ENCODE measurements around the gene SLCO1B1. TPM values are rescaled to one million over a fixed set of nuclear protein-coding genes. Genes with fewer than 3 reads are reported as not detected.
"Not testable (repeated sequence)": the region's sequence is repeated elsewhere in the genome, so short reads cannot be mapped to it uniquely, and the experiment has no call there.

The SLCO1B1 gene
- total RNA-seq, 1 experiment from 2014 or later: not detected

DNA sequence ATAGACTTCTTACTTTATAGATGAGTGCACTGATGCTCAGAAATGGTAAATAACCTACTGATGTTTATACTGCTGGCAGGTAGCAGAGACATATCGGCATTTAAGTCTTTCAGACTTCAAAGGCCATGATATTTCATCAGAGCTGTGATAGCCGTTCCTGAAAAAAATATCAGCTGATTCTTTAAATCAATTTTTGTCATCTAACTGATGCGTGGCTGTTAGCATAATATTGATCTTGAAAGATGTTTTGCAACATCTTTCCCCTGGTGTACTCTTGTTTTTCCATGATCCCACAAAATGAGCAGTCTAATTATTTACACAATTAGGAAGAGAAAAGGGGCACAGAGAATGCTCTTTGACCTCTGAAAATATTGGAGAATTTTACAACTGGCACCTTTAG lies 1.6 kb upstream of the SLCO1B1 start:
- H3K27me3 ChIP-seq (ENCODE audit: control insufficient read depth, insufficient read depth, low read length): no peaks in the 10 kb centered on the region
- TF ChIP-seq, protein P1, sequence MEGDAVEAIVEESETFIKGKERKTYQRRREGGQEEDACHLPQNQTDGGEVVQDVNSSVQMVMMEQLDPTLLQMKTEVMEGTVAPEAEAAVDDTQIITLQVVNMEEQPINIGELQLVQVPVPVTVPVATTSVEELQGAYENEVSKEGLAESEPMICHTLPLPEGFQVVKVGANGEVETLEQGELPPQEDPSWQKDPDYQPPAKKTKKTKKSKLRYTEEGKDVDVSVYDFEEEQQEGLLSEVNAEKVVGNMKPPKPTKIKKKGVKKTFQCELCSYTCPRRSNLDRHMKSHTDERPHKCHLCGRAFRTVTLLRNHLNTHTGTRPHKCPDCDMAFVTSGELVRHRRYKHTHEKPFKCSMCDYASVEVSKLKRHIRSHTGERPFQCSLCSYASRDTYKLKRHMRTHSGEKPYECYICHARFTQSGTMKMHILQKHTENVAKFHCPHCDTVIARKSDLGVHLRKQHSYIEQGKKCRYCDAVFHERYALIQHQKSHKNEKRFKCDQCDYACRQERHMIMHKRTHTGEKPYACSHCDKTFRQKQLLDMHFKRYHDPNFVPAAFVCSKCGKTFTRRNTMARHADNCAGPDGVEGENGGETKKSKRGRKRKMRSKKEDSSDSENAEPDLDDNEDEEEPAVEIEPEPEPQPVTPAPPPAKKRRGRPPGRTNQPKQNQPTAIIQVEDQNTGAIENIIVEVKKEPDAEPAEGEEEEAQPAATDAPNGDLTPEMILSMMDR (IDR thresholded peaks at IDR 0.05): no peak
- TF ChIP-seq, protein P2, sequence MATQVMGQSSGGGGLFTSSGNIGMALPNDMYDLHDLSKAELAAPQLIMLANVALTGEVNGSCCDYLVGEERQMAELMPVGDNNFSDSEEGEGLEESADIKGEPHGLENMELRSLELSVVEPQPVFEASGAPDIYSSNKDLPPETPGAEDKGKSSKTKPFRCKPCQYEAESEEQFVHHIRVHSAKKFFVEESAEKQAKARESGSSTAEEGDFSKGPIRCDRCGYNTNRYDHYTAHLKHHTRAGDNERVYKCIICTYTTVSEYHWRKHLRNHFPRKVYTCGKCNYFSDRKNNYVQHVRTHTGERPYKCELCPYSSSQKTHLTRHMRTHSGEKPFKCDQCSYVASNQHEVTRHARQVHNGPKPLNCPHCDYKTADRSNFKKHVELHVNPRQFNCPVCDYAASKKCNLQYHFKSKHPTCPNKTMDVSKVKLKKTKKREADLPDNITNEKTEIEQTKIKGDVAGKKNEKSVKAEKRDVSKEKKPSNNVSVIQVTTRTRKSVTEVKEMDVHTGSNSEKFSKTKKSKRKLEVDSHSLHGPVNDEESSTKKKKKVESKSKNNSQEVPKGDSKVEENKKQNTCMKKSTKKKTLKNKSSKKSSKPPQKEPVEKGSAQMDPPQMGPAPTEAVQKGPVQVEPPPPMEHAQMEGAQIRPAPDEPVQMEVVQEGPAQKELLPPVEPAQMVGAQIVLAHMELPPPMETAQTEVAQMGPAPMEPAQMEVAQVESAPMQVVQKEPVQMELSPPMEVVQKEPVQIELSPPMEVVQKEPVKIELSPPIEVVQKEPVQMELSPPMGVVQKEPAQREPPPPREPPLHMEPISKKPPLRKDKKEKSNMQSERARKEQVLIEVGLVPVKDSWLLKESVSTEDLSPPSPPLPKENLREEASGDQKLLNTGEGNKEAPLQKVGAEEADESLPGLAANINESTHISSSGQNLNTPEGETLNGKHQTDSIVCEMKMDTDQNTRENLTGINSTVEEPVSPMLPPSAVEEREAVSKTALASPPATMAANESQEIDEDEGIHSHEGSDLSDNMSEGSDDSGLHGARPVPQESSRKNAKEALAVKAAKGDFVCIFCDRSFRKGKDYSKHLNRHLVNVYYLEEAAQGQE (IDR thresholded peaks at IDR 0.05; ENCODE audit: insufficient read depth in 1 of 2, low read depth in 2 of 2, low read length in 1 of 2): no peak
- TF ChIP-seq SIN3A (IDR thresholded peaks at IDR 0.05; ENCODE audit: borderline replicate concordance, insufficient read depth, low read depth, low read length) (no peak), POLR2AphosphoS5 (IDR thresholded peaks at IDR 0.05; ENCODE audit: low read depth, low read length) (no peak), TCF7L2 (IDR thresholded peaks at IDR 0.05; ENCODE audit: low read depth, low read length) (no peak)
- ChIA-PET POLR2A (no interaction called here), CTCF (no interaction called here)
- H3K9me3 ChIP-seq (ENCODE audit: control insufficient read depth, insufficient read depth, low read depth, low read length): no peaks in the 10 kb centered on the region
- in situ Hi-C loops (cut with HindIII; ENCODE audit: low pct_unique_long_range_greater_than_20kb, low sequenced_read_pairs) (no loop called here), intact Hi-C loops (cut with micrococcal nuclease; ENCODE audit: unreplicated experiment) (no loop called here)
- no peak for ATAC-seq
- DNase-seq (ENCODE audit: low read depth, low spot score): no peak
- H3K36me3 ChIP-seq (ENCODE audit: control insufficient read depth, insufficient read depth, low read length): no peaks in the 10 kb centered on the region
- H3K4me1 ChIP-seq (ENCODE audit: control insufficient read depth, insufficient read depth, low read length): no peaks in the 10 kb centered on the region
- no peak overlapping the region for H3K27ac ChIP-seq (ENCODE audit: low read length)
- H3K4me3 ChIP-seq (ENCODE audit: low read depth in 2 of 2, low read length in 2 of 2): no peak overlapping the region
- BruUV-seq (replicated peaks): no TSS peak

DNA sequence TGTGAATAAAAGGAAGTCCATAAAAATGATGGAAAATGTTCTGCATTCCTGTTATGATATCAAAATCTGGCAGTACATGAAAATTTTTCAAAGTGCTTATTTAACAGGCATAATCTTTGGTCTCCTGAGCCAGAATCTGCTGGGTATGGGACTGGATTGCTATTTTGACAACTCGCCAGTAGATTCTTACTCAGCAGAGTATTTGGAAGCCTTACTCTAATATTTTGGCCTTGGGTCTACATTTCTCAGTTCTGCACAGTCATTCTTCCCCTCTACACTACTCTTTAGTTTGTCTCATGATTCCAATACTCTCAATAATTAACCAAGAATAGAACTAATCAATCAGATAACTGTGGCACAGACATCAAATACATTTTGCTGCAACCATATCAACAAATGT lies 1.1 kb upstream of the SLCO1B1 start:
- no peak for ATAC-seq
- POLR2A ChIA-PET: no interaction called here
- CTCF ChIA-PET: no interaction called here
- no peak for DNase-seq (ENCODE audit: low read depth, low spot score)
- no peaks in the 10 kb centered on the region for H3K27me3 ChIP-seq (ENCODE audit: control insufficient read depth, insufficient read depth, low read length)
- in situ Hi-C loops (cut with HindIII; ENCODE audit: low pct_unique_long_range_greater_than_20kb, low sequenced_read_pairs) (no loop called here), intact Hi-C loops (cut with micrococcal nuclease; ENCODE audit: unreplicated experiment) (no loop called here)
- TF ChIP-seq, protein P1 (IDR thresholded peaks at IDR 0.05): no peak
- TF ChIP-seq POLR2AphosphoS5 (IDR thresholded peaks at IDR 0.05; ENCODE audit: low read depth, low read length): no peak
- TF ChIP-seq, protein P2 (IDR thresholded peaks at IDR 0.05; ENCODE audit: insufficient read depth in 1 of 2, low read depth in 2 of 2, low read length in 1 of 2): no peak
- no peak for TF ChIP-seq TCF7L2 (IDR thresholded peaks at IDR 0.05; ENCODE audit: low read depth, low read length)
- no peak for TF ChIP-seq SIN3A (IDR thresholded peaks at IDR 0.05; ENCODE audit: borderline replicate concordance, insufficient read depth, low read depth, low read length)
- no peaks in the 10 kb centered on the region for H3K4me1 ChIP-seq (ENCODE audit: control insufficient read depth, insufficient read depth, low read length)
- H3K4me3 ChIP-seq (ENCODE audit: low read depth in 2 of 2, low read length in 2 of 2): no peak overlapping the region
- no peaks in the 10 kb centered on the region for H3K36me3 ChIP-seq (ENCODE audit: control insufficient read depth, insufficient read depth, low read length)
- H3K9me3 ChIP-seq (ENCODE audit: control insufficient read depth, insufficient read depth, low read depth, low read length): no peaks in the 10 kb centered on the region
- no TSS peak for BruUV-seq (replicated peaks)
- no peak overlapping the region for H3K27ac ChIP-seq (ENCODE audit: low read length)

DNA sequence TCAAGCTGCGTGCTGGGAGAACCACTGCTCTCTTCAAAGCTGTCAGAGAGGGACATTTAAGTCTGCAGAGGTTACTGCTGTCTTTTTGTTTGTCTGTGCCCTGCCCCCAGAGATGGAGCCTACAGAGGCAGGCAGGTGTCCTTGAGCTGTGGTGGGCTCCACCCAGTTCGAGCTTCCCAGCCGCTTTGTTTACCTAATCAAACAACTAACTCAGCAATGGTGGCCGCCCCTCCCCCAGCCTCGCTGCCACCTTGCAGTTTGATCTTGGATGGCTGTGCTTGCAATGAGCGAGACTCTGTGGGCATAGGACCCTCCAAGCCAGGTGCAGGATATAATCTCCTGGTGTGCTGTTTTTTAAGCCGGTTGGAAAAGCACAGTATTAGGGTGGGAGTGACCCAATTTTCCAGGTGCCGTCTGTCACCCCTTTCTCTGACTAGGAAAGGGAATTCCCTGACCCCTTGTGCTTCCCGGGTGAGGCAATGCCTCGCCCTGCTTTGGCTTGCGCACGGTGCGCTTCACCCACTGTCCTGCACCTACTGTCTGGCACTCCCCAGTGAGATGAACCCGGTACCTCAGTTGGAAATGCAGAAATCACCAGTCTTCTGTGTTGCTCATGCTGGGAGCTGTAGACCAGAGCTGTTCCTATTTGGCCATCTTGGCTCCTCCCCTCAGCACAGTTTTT lies 6.5 kb downstream of the SLCO1B1 start:
- BruUV-seq (replicated peaks); H3K4me1 ChIP-seq (ENCODE audit: control insufficient read depth, insufficient read depth, low read length); in situ Hi-C loops (cut with HindIII; ENCODE audit: low pct_unique_long_range_greater_than_20kb, low sequenced_read_pairs); intact Hi-C loops (cut with micrococcal nuclease; ENCODE audit: unreplicated experiment); H3K4me3 ChIP-seq (ENCODE audit: low read depth in 2 of 2, low read length in 2 of 2); POLR2A ChIA-PET; DNase-seq (ENCODE audit: low read depth, low spot score); CTCF ChIA-PET; H3K27ac ChIP-seq (ENCODE audit: low read length); ATAC-seq; H3K27me3 ChIP-seq (ENCODE audit: control insufficient read depth, insufficient read depth, low read length); H3K36me3 ChIP-seq (ENCODE audit: control insufficient read depth, insufficient read depth, low read length); H3K9me3 ChIP-seq (ENCODE audit: control insufficient read depth, insufficient read depth, low read depth, low read length): not testable (repeated sequence)
